Stomach (tissue), 9 donors: ENCODE results near the gene NUP85. TPM values are rescaled to one million over a fixed set of nuclear protein-coding genes. Genes with fewer than 3 reads are reported as not detected.

Source experiments
- DNase-seq, 2 donors: peaks; one replicate each; pipeline versions ENCODE4 v3.0.0 to v3.0.0-alpha.2; 2013 to 2019
- H3K27ac ChIP-seq, 5 donors: fragments of 200-600 bp in 4 of 5; sonication (generic) in 4 of 5; one replicate each; pipeline ENCODE4 v1.5.1; 2013 to 2019; ENCODE audit warnings: mild to moderate bottlenecking in 1 of 5, moderate library complexity in 1 of 5
- H3K27me3 ChIP-seq, 3 donors: fragments of 200-600 bp; sonication (generic); one replicate each; pipeline ENCODE4 v1.5.1; 2017 to 2019; ENCODE audit warnings: mixed run types in 1 of 3
- H3K36me3 ChIP-seq, 4 donors: fragments of 200-600 bp; sonication (generic); 1 replicate in 3 of 4; 2 replicates in 1 of 4; pipeline ENCODE4 v1.5.1; 2016 to 2019
- H3K4me1 ChIP-seq, 4 donors: fragments of 200-600 bp; sonication (generic); one replicate each; pipeline ENCODE4 v1.5.1; 2016 to 2019
- H3K4me3 ChIP-seq, 4 donors: fragments of 200-600 bp; sonication (generic) in 3 of 4; one replicate each; pipeline ENCODE4 v1.5.1; 2016 to 2019; ENCODE audit warnings: mild to moderate bottlenecking in 1 of 4
- H3K9me3 ChIP-seq, 4 donors: fragments of 200-600 bp; sonication (generic); one replicate each; pipeline ENCODE4 v1.5.1; 2016 to 2019
- CTCF ChIP-seq, 7 experiments: fragments of 450-650 bp in 4 of 7; fragments of 200-600 bp in 3 of 7; sonication (generic) in 3 of 7; IDR thresholded peaks; one replicate each; pipeline ENCODE4 v1.5.1; 2016 to 2019; ENCODE audit warnings: antibody characterized with exemption in 7 of 7, control low read depth in 2 of 7, mild to moderate bottlenecking in 1 of 7
- EP300 ChIP-seq: sonication (generic); formaldehyde crosslinking; IDR thresholded peaks from one replicate; pipeline ENCODE4 v1.6.1; 2017; ENCODE audit warnings: antibody characterized with exemption
- POLR2A ChIP-seq, 4 donors: fragments of 450-650 bp; IDR thresholded peaks; one replicate each; pipeline ENCODE4 v1.6.1; 2016; ENCODE audit warnings: antibody characterized with exemption in 4 of 4, control low read depth in 2 of 4, mild to moderate bottlenecking in 1 of 4, moderate library complexity in 1 of 4
- POLR2AphosphoS5 ChIP-seq, 3 donors: sonication (generic); formaldehyde crosslinking; IDR thresholded peaks; one replicate each; pipeline ENCODE4 v1.6.1; 2016; ENCODE audit warnings: antibody characterized with exemption in 3 of 3
- WGBS, 5 donors: extraction: QIAGEN DNeasy Blood & Tissue Kit in 3 of 5; methylation state at CpG; one replicate each; pipeline versions ENCODE4 v1.1.5 to v1.1.7; 2013 to 2018; 5-methylcytosine and 5-hydroxymethylcytosine counted together
- intact Hi-C: fragments of 100-400 bp; cut with DNase I; formaldehyde crosslinking; loops from one replicate; pipeline ENCODE4 v1.15.1; 2023; ENCODE audit warnings: low total_unique reads
- polyA plus RNA-seq, 3 donors: library from polyadenylated mRNA; stranded (reverse); fragments of 200-250 nt; gene quantifications; one replicate each; pipeline ENCODE4 v1.2.3, GENCODE V29; 2013
- total RNA-seq, 5 donors: library from RNA; depleted of rRNA; stranded (reverse); fragments of >200 nt; gene quantifications; one replicate each; pipeline versions ENCODE4 v1.1.0 to v1.2.3, GENCODE V29; 2014 to 2016
- donor health status: healthy with polysubstance abuse.
- donor health status: Bipolar disorder and iron deficiency.
- donor health status: healthy.

Gene NUP85
- total and polyA plus RNA-seq, 8 donors = 20.3 to 220 (median 33.2) TPM

DNA sequence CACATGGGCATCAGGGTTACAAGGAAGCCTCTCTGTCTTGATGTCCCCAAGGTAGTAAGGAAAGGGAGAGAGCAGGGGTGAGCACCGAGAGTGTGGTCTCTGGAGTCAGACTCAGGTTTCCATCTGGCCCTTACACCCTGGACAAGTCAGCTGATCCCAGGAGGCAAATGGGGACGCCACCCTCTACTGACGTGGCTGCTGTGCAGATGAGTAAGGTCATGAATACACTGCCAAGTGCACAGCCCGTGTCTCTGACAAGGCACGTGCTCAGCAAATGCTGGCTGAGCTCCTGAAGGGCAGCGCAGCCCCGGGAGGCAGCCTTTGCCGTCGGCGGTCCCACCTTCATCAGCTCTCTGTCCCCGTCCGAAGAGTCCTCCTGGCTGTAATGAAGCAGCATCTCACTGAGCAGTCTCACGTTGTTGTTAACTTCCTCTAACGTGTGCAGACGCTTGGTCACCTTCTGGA, 36.5 kb downstream of the NUP85 start:
- H3K4me1 ChIP-seq = peaks cover 0 to 16% (median 6%) of the 10 kb centered on the region in 4 donors
- peak overlapping the region in 1 of 5 donors; percentile 18 for H3K27ac ChIP-seq
- WGBS, 5 donors = 82 to 86% (median 83%) methylated on average over 15 of the region's 15 CpGs
- no peaks in the 10 kb centered on the region for H3K9me3 ChIP-seq
- no peaks in the 10 kb centered on the region for H3K27me3 ChIP-seq
- no peak overlapping the region for H3K4me3 ChIP-seq
- peaks cover 89 to 98% (median 97%) of the 10 kb centered on the region in 4 donors for H3K36me3 ChIP-seq
- TF ChIP-seq EP300 = no peak
- DNase-seq = no peak
- intact Hi-C loops = no loop called here

DNA sequence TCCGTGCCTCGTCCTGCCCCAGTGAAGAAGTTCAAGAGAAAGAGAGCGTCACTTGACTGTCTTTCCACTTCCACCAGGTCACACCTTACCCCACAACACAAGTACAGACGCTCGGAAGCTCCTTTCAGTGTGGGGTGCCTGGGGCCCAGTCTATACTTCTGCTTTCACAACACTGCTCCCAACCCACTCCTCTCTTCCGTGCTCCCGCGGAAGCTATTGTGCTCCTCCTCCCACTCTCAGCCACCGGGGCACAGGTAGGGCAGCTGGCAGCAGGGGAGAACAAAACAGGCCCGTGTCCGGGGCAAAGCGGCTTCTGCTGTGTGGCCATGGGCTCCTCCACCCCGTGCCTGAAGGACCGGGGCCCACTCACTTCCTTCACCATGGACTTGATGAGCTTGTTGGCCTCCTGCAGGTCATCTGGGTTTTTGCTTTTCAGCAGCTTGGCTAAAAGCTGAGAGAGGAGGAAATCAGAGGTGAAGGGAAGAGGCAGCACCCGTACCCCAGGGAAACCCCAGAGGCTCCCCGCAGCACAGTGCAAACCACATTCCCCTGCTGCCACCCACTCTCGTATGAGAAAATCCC, 37.1 kb downstream of the NUP85 start:
- Histone ChIP-seq H3K9me3 (no peaks in the 10 kb centered on the region), H3K4me1 (peaks cover 0 to 16% (median 6%) of the 10 kb centered on the region in 4 donors), H3K4me3 (no peak overlapping the region), H3K27me3 (no peaks in the 10 kb centered on the region), H3K36me3 (peaks cover 84 to 95% (median 93%) of the 10 kb centered on the region in 4 donors), H3K27ac (peak overlapping the region in 1 of 5 donors; percentile 18)
- intact Hi-C loops = no loop called here
- no peak for TF ChIP-seq EP300
- no peak for TF ChIP-seq POLR2A (IDR thresholded peaks at IDR 0.05)
- no peak for TF ChIP-seq POLR2AphosphoS5 (IDR thresholded peaks at IDR 0.05)
- WGBS, 5 donors = 80 to 90% (median 86%) methylated on average over 17 of the region's 17 CpGs
- DNase-seq = no peak

DNA sequence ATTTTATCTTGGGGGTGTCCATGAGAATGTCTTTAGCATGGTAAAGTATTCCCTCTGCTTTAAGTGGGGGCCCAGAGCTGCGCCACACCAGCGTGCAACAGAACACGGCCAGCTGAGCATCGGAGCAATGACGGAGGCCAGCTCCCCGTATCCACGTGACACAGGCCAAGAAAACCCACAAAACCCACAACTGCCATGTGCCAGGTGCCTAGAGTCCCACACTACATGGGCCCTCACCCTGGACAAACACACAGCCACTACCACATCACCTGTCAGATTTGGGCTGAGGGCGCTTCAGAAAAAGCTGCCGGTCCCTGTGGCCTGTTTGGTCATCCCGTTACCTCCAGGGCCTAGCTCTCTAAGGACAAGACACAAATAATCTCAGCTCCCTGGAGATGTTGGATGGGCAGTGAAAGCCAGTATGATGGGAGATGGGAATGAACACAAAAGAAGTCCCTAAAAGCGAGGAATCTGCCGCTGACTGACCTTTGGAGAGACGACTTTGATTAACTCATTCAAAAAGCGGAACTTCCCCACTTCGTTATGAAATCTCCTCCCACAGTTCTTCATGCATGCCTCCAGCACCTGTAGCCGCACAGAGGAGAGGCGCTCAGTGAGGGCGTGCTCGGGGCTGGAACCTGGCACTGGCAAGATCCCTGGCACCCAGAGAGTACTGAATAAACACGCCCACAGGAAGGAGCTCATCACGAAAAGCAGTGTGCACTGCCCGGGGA, 38.8 kb downstream of the NUP85 start:
- H3K9me3 ChIP-seq = no peaks in the 10 kb centered on the region
- TF ChIP-seq POLR2AphosphoS5 (IDR thresholded peaks at IDR 0.05) (no peak), CTCF (IDR thresholded peaks at IDR 0.05) (no peak), POLR2A (IDR thresholded peaks at IDR 0.05) (no peak), EP300 (no peak)
- intact Hi-C loops = no loop called here
- peaks cover 69 to 91% (median 81%) of the 10 kb centered on the region in 4 donors for H3K36me3 ChIP-seq
- peaks cover 0 to 8% (median 2%) of the 10 kb centered on the region in 4 donors for H3K4me1 ChIP-seq
- WGBS, 5 donors = 75 to 85% (median 83%) methylated on average over 20 to 22 of the region's 22 CpGs
- no peaks in the 10 kb centered on the region for H3K27me3 ChIP-seq
- no peak overlapping the region for H3K27ac ChIP-seq
- no peak overlapping the region for H3K4me3 ChIP-seq
- no peak for DNase-seq

DNA sequence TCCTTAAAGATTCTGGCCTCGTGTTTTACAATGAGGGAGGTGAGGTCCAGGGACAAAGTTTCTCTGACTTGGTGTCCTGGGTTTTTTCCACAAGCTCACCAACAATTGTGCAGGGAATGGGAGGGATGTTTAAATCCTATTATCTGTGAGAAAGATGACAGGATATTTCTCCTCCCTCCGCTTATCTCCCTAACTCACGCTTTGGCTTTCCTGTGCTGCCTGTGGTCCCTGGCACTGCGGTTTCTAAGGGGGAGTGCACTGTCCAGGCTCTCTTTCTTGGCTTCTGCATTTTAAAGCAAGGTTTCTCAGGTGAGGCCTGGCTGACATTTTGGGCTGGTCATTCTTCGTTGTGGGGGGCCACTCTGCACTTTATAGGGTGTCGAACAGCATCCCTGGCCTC, 39.5 kb downstream of the NUP85 start:
- 78 to 91% (median 87%) methylated on average over 6 of the region's 6 CpGs for WGBS, 5 donors
- H3K27ac ChIP-seq = no peak overlapping the region

More for the DNA sequence above, 39.5 kb downstream of the NUP85 start:
- TF ChIP-seq EP300 = no peak
- no peak for TF ChIP-seq POLR2AphosphoS5 (IDR thresholded peaks at IDR 0.05)
- no peak for TF ChIP-seq CTCF (IDR thresholded peaks at IDR 0.05)
- TF ChIP-seq POLR2A (IDR thresholded peaks at IDR 0.05) = no peak
- H3K27me3 ChIP-seq = no peaks in the 10 kb centered on the region
- no peak for DNase-seq
- H3K4me3 ChIP-seq = no peak overlapping the region
- no peaks in the 10 kb centered on the region for H3K9me3 ChIP-seq
- intact Hi-C loops = no loop called here
- peaks cover 0 to 15% (median 6%) of the 10 kb centered on the region in 4 donors for H3K4me1 ChIP-seq
- peaks cover 62 to 84% (median 74%) of the 10 kb centered on the region in 4 donors for H3K36me3 ChIP-seq
